ENCODE results near the gene CAPS2. TPM values are rescaled to one million over a fixed set of nuclear protein-coding genes. Genes with fewer than 3 reads are reported as not detected.

The CAPS2 gene
- total RNA-seq, 1 experiment from 2014 or later = not detected

DNA sequence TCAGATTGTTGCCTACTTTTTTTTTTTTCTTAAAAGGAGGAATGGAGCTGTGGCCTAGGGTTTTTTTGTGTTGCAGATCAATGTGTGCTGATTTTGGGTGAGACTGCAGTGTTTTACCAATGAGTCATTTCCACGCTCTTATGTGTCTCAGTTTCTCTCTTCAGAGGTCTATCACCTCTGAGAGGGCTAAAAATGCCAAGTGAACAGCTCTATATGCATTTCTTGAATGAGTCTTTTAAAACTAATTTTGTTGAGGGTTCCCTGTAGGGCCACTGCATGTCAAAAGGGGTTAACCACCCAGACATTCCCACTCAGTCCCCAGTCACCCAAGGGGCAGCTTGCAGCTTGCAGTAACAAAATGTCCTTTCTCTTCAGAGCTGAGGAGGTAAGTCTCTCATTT is 36.5 kb upstream of the CAPS2 start:
- intact Hi-C loops (cut with micrococcal nuclease; ENCODE audit: unreplicated experiment) = no loop called here
- Mint-ChIP-seq H3K27ac (ENCODE audit: unreplicated experiment) (no peak overlapping the region), H3K4me1 (ENCODE audit: low read depth, unreplicated experiment) (no peaks in the 10 kb centered on the region), H3K27me3 (ENCODE audit: insufficient read depth, unreplicated experiment) (no peaks in the 10 kb centered on the region), H3K4me3 (ENCODE audit: unreplicated experiment) (no peak overlapping the region), H3K9me3 (ENCODE audit: unreplicated experiment) (no peaks in the 10 kb centered on the region), H3K36me3 (ENCODE audit: insufficient read depth, unreplicated experiment) (no peaks in the 10 kb centered on the region)
- TF ChIP-seq, protein P1, sequence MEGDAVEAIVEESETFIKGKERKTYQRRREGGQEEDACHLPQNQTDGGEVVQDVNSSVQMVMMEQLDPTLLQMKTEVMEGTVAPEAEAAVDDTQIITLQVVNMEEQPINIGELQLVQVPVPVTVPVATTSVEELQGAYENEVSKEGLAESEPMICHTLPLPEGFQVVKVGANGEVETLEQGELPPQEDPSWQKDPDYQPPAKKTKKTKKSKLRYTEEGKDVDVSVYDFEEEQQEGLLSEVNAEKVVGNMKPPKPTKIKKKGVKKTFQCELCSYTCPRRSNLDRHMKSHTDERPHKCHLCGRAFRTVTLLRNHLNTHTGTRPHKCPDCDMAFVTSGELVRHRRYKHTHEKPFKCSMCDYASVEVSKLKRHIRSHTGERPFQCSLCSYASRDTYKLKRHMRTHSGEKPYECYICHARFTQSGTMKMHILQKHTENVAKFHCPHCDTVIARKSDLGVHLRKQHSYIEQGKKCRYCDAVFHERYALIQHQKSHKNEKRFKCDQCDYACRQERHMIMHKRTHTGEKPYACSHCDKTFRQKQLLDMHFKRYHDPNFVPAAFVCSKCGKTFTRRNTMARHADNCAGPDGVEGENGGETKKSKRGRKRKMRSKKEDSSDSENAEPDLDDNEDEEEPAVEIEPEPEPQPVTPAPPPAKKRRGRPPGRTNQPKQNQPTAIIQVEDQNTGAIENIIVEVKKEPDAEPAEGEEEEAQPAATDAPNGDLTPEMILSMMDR (IDR thresholded peaks at IDR 0.05; ENCODE audit: insufficient read depth in 1 of 2, low read depth in 1 of 2, low read length in 1 of 2, severe bottlenecking in 1 of 2, unreplicated experiment in 1 of 2) = no peak
- no peak for DNase-seq
- Histone ChIP-seq H3K9me3 (no peaks in the 10 kb centered on the region), H3K4me1 (no peaks in the 10 kb centered on the region), H3K4me3 (ENCODE audit: low read depth, low read length) (no peak overlapping the region), H3K27me3 (replicated peaks; ENCODE audit: control insufficient read depth, insufficient read depth, low read length) (no peaks in the 10 kb centered on the region), H3K36me3 (ENCODE audit: control insufficient read depth, insufficient read depth, low read length) (no peaks in the 10 kb centered on the region)
- CTCF ChIA-PET = no interaction called here
- POLR2A ChIA-PET = no interaction called here
- no TSS peak for BruUV-seq (replicated peaks)

DNA sequence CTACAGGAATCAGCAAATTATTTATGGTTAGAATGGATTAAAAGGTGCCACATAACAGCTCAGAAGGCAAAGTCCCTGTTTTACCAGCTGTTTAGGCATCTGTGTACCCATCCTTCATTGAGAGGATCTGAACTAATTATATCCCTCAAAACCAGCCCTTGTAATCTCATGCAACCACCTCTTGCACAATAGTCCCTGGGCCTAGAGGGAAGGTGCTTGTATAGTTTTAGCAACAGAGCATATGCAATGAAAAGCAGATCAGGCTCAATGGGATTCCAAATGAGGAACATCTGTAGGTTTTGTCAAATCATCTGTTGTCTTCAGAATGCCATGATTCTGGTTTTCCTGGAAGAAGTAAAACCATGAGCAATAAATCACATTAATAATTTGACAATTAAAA is 34.8 kb upstream of the CAPS2 start:
- Mint-ChIP-seq H3K4me3 (ENCODE audit: unreplicated experiment) (no peak overlapping the region), H3K36me3 (ENCODE audit: insufficient read depth, unreplicated experiment) (no peaks in the 10 kb centered on the region), H3K27me3 (ENCODE audit: insufficient read depth, unreplicated experiment) (no peaks in the 10 kb centered on the region), H3K4me1 (ENCODE audit: low read depth, unreplicated experiment) (no peaks in the 10 kb centered on the region), H3K9me3 (ENCODE audit: unreplicated experiment) (no peaks in the 10 kb centered on the region), H3K27ac (ENCODE audit: unreplicated experiment) (no peak overlapping the region)
- Histone ChIP-seq H3K4me3 (ENCODE audit: low read depth, low read length) (no peak overlapping the region), H3K4me1 (no peaks in the 10 kb centered on the region), H3K9me3 (no peaks in the 10 kb centered on the region), H3K27me3 (replicated peaks; ENCODE audit: control insufficient read depth, insufficient read depth, low read length) (no peaks in the 10 kb centered on the region), H3K36me3 (ENCODE audit: control insufficient read depth, insufficient read depth, low read length) (no peaks in the 10 kb centered on the region)
- intact Hi-C loops (cut with micrococcal nuclease; ENCODE audit: unreplicated experiment) = no loop called here
- ChIA-PET POLR2A (no interaction called here), CTCF (no interaction called here)
- no TSS peak for BruUV-seq (replicated peaks)
- TF ChIP-seq, protein P1 (IDR thresholded peaks at IDR 0.05; ENCODE audit: insufficient read depth in 1 of 2, low read depth in 1 of 2, low read length in 1 of 2, severe bottlenecking in 1 of 2, unreplicated experiment in 1 of 2) = no peak
- no peak for DNase-seq

DNA sequence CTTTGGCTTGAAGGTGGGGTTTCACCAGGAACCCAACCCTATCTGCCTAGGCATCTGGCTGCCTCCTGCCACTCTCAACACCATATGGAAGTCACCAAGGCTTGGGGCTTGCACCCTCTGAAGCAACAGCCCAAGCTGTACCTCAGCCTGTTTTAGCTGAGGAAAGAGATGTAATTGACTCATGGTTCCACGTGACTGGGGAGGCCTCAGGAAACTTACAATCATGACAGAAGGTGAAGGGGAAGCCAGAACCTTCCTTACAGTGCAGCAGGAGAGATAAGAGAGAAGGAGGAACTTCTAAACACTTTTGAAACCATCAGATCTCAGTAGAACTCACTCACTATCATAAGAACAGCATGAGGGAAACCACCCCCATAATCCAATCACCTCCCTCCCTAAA is 31.3 kb upstream of the CAPS2 start:
- ChIA-PET CTCF (no interaction called here), POLR2A (no interaction called here)
- no peak for DNase-seq
- Mint-ChIP-seq H3K4me3 (ENCODE audit: unreplicated experiment) (no peak overlapping the region), H3K36me3 (ENCODE audit: insufficient read depth, unreplicated experiment) (no peaks in the 10 kb centered on the region), H3K4me1 (ENCODE audit: low read depth, unreplicated experiment) (no peaks in the 10 kb centered on the region), H3K27me3 (ENCODE audit: insufficient read depth, unreplicated experiment) (no peaks in the 10 kb centered on the region), H3K27ac (ENCODE audit: unreplicated experiment) (no peak overlapping the region), H3K9me3 (ENCODE audit: unreplicated experiment) (no peaks in the 10 kb centered on the region)
- Histone ChIP-seq H3K9me3 (no peaks in the 10 kb centered on the region), H3K36me3 (ENCODE audit: control insufficient read depth, insufficient read depth, low read length) (no peaks in the 10 kb centered on the region), H3K27me3 (replicated peaks; ENCODE audit: control insufficient read depth, insufficient read depth, low read length) (no peaks in the 10 kb centered on the region), H3K4me3 (ENCODE audit: low read depth, low read length) (no peak overlapping the region), H3K4me1 (no peaks in the 10 kb centered on the region)
- no TSS peak for BruUV-seq (replicated peaks)
- TF ChIP-seq, protein P1 (IDR thresholded peaks at IDR 0.05; ENCODE audit: insufficient read depth in 1 of 2, low read depth in 1 of 2, low read length in 1 of 2, severe bottlenecking in 1 of 2, unreplicated experiment in 1 of 2) = no peak
- intact Hi-C loops (cut with micrococcal nuclease; ENCODE audit: unreplicated experiment) = no loop called here
